HG02763 (cell line): ENCODE measurements around the gene ARL5B.
"Not testable (repeated sequence)": the region's sequence is repeated elsewhere in the genome, so short reads cannot be mapped to it uniquely, and the experiment has no call there.

Experiments
- ATAC-seq: cut with Tn5 transposase; IDR thresholded peaks from one replicate; pipeline ENCODE4 v1.9.1; 2021; ENCODE audit warnings: mild to moderate bottlenecking, moderate library complexity; ENCODE audit not compliant: unreplicated experiment

ARL5B gene

GRCh38 chr10:18659125-18659818 lies at the start of gene ARL5B:
Gene ARL5B, plus strand, starts transcription at chr10:18659431. Its CDS starts 207 bp downstream, at chr10:18659638.
- ATAC-seq: peak; percentile 90

GRCh38 chr10:18610517-18610916 lies 48.7 kb upstream of the ARL5B start:
- ATAC-seq: no peak

GRCh38 chr10:18611168-18611567 lies 48.1 kb upstream of the ARL5B start:
- ATAC-seq: no peak

- ATAC-seq: no peak
Observed at GRCh38 chr10:18615618-18616017, 43.6 kb upstream of the ARL5B start.

- ATAC-seq: no peak
Observed at GRCh38 chr10:18616337-18616736, 42.9 kb upstream of the ARL5B start.

- ATAC-seq: no peak
Observed at GRCh38 chr10:18619016-18619415, 40.2 kb upstream of the ARL5B start.

- ATAC-seq: no peak
Observed at GRCh38 chr10:18620856-18621255, 38.4 kb upstream of the ARL5B start.

- ATAC-seq: not testable (repeated sequence)
Observed at GRCh38 chr10:18623671-18624070, 35.6 kb upstream of the ARL5B start.

GRCh38 chr10:18625886-18626285 lies 33.3 kb upstream of the ARL5B start:
- no peak for ATAC-seq

GRCh38 chr10:18627452-18628018 lies 31.7 kb upstream of the ARL5B start:
- ATAC-seq: not testable (repeated sequence)

GRCh38 chr10:18632500-18632899 lies 26.7 kb upstream of the ARL5B start:
- ATAC-seq: not testable (repeated sequence)

- ATAC-seq: no peak
Observed at GRCh38 chr10:18635995-18636394, 23.2 kb upstream of the ARL5B start.

- ATAC-seq: not testable (repeated sequence)
Observed at GRCh38 chr10:18637400-18637799, 21.8 kb upstream of the ARL5B start.

GRCh38 chr10:18639719-18640118 lies 19.5 kb upstream of the ARL5B start:
- not testable (repeated sequence) for ATAC-seq

- ATAC-seq: no peak
Observed at GRCh38 chr10:18647151-18647550, 12.1 kb upstream of the ARL5B start.

- ATAC-seq: no peak
Observed at GRCh38 chr10:18647945-18648344, 11.3 kb upstream of the ARL5B start.

GRCh38 chr10:18649364-18649959 lies 9.8 kb upstream of the ARL5B start:
- ATAC-seq: no peak

GRCh38 chr10:18650404-18650997 lies 8.7 kb upstream of the ARL5B start:
- ATAC-seq: no peak

GRCh38 chr10:18651324-18652007 lies 7.8 kb upstream of the ARL5B start, which contains the start of gene NSUN6:
Gene NSUN6, minus strand, starts transcription at chr10:18651587. Its CDS starts 384 bp downstream, at chr10:18651203.
- peak; percentile 100 for ATAC-seq

GRCh38 chr10:18653112-18653511 lies 6.1 kb upstream of the ARL5B start:
- ATAC-seq: no peak

- ATAC-seq: no peak
Observed at GRCh38 chr10:18656724-18657123, 2.5 kb upstream of the ARL5B start.
